ACC112 (cell line): ENCODE results near the gene PIEZO1.

Source experiments
- H2AFZ ChIP-seq: fragments of 200-600 bp; sonication (generic); one replicate; pipeline ENCODE4 v1.6.0; 2017; ENCODE audit warnings: antibody characterized with exemption, low read length; ENCODE audit not compliant: unreplicated experiment
- H3K27ac ChIP-seq: fragments of 200-600 bp; sonication (generic); 2 replicates; pipeline ENCODE4 v1.5.1; 2014; ENCODE audit warnings: low read depth, mild to moderate bottlenecking, antibody characterized with exemption, low read length, moderate library complexity
- H3K27me3 ChIP-seq: fragments of 200-600 bp; sonication (generic); 2 replicates; pipeline ENCODE4 v1.6.1; 2014; ENCODE audit warnings: mild to moderate bottlenecking, antibody characterized with exemption, low read length, moderate library complexity, mixed read lengths; ENCODE audit not compliant: insufficient read depth
- H3K36me3 ChIP-seq: fragments of 200-600 bp; sonication (generic); 2 replicates; pipeline ENCODE4 v1.6.1; 2016; ENCODE audit warnings: mild to moderate bottlenecking, antibody characterized with exemption, low read length, moderate library complexity, mixed read lengths; ENCODE audit not compliant: insufficient read depth
- H3K4me1 ChIP-seq: fragments of 200-600 bp; sonication (generic); one replicate; pipeline ENCODE4 v1.6.1; 2016; ENCODE audit warnings: low read length, mixed read lengths; ENCODE audit not compliant: insufficient read depth, unreplicated experiment, control insufficient read depth
- H3K4me3 ChIP-seq: fragments of 200-600 bp; sonication (generic); 2 replicates; pipeline ENCODE4 v1.5.1; 2014; ENCODE audit warnings: mild to moderate bottlenecking, low read depth, low read length
- H3K79me2 ChIP-seq: fragments of 200-600 bp; sonication (generic); one replicate; pipeline ENCODE4 v1.6.0; 2016; ENCODE audit warnings: low read length; ENCODE audit not compliant: control insufficient read depth, unreplicated experiment, insufficient read depth

Gene PIEZO1

GRCh38 chr16:88762258-88762870 lies 22.7 kb downstream of the PIEZO1 start:
- Histone ChIP-seq H3K27me3 (no peaks in the 10 kb centered on the region), H3K4me3 (no peak overlapping the region), H3K36me3 (no peaks in the 10 kb centered on the region), H2AFZ (no peak overlapping the region), H3K79me2 (peaks cover 94% of the 10 kb centered on the region), H3K27ac (no peak overlapping the region), H3K4me1 (peaks cover 4% of the 10 kb centered on the region)

- Histone ChIP-seq H3K27ac (no peak overlapping the region), H3K4me1 (no peaks in the 10 kb centered on the region), H3K4me3 (no peak overlapping the region), H3K27me3 (no peaks in the 10 kb centered on the region), H2AFZ (no peak overlapping the region), H3K79me2 (peaks cover 92% of the 10 kb centered on the region), H3K36me3 (no peaks in the 10 kb centered on the region)
These were observed 23.2 kb downstream of the PIEZO1 start for GRCh38 chr16:88761830-88762229.

GRCh38 chr16:88761143-88761534 lies 23.9 kb downstream of the PIEZO1 start:
- Histone ChIP-seq H3K79me2 (peaks cover 90% of the 10 kb centered on the region), H3K4me1 (no peaks in the 10 kb centered on the region)

GRCh38 chr16:88760424-88761142 lies 24.4 kb downstream of the PIEZO1 start:
- no peak overlapping the region for H2AFZ ChIP-seq
- H3K27me3 ChIP-seq: no peaks in the 10 kb centered on the region
- H3K27ac ChIP-seq: no peak overlapping the region
- no peaks in the 10 kb centered on the region for H3K4me1 ChIP-seq
- no peaks in the 10 kb centered on the region for H3K36me3 ChIP-seq
- H3K4me3 ChIP-seq: no peak overlapping the region
- H3K79me2 ChIP-seq: peaks cover 91% of the 10 kb centered on the region

More at GRCh38 chr16:88761143-88761534, 23.9 kb downstream of the PIEZO1 start:
- no peaks in the 10 kb centered on the region for H3K27me3 ChIP-seq
- no peak overlapping the region for H3K4me3 ChIP-seq
- H2AFZ ChIP-seq: no peak overlapping the region
- H3K27ac ChIP-seq: no peak overlapping the region
- no peaks in the 10 kb centered on the region for H3K36me3 ChIP-seq

GRCh38 chr16:88759976-88760350 lies 25.1 kb downstream of the PIEZO1 start:
- peaks cover 91% of the 10 kb centered on the region for H3K79me2 ChIP-seq
- no peak overlapping the region for H3K27ac ChIP-seq
- H3K4me1 ChIP-seq: no peaks in the 10 kb centered on the region
- no peak overlapping the region for H3K4me3 ChIP-seq
- H2AFZ ChIP-seq: no peak overlapping the region
- H3K36me3 ChIP-seq: no peaks in the 10 kb centered on the region
- no peaks in the 10 kb centered on the region for H3K27me3 ChIP-seq

GRCh38 chr16:88759245-88759975 lies 25.6 kb downstream of the PIEZO1 start:
- Histone ChIP-seq H3K27me3 (no peaks in the 10 kb centered on the region), H3K79me2 (peaks cover 93% of the 10 kb centered on the region), H2AFZ (no peak overlapping the region), H3K27ac (no peak overlapping the region), H3K4me1 (no peaks in the 10 kb centered on the region), H3K36me3 (no peaks in the 10 kb centered on the region), H3K4me3 (no peak overlapping the region)

GRCh38 chr16:88758944-88759244 lies 26.1 kb downstream of the PIEZO1 start:
- Histone ChIP-seq H2AFZ (no peak overlapping the region), H3K4me1 (no peaks in the 10 kb centered on the region), H3K27ac (no peak overlapping the region), H3K4me3 (no peak overlapping the region), H3K27me3 (no peaks in the 10 kb centered on the region), H3K79me2 (peaks cover 95% of the 10 kb centered on the region), H3K36me3 (no peaks in the 10 kb centered on the region)

- Histone ChIP-seq H3K27ac (no peak overlapping the region), H3K4me3 (no peak overlapping the region), H3K4me1 (no peaks in the 10 kb centered on the region), H3K36me3 (no peaks in the 10 kb centered on the region), H3K27me3 (no peaks in the 10 kb centered on the region), H2AFZ (no peak overlapping the region), H3K79me2 (peaks cover 94% of the 10 kb centered on the region)
These were observed 26.6 kb downstream of the PIEZO1 start for GRCh38 chr16:88758227-88758943.

- H3K27me3 ChIP-seq: no peaks in the 10 kb centered on the region
- no peak overlapping the region for H3K27ac ChIP-seq
- no peaks in the 10 kb centered on the region for H3K4me1 ChIP-seq
- no peak overlapping the region for H3K4me3 ChIP-seq
- peaks cover 83% of the 10 kb centered on the region for H3K79me2 ChIP-seq
- H3K36me3 ChIP-seq: 0 out of 2 replicates have a peak, but pooled peaks cover 2% of the 10 kb centered on the region
- H2AFZ ChIP-seq: no peak overlapping the region
These were observed 29.1 kb downstream of the PIEZO1 start for GRCh38 chr16:88755745-88756443.
